ENCODE measurements around the gene ATG16L1.

GRCh38 chr2:233252227-233252626 is 754 bp downstream of the ATG16L1 start:
- TF ChIP-seq EZH2 (IDR thresholded peaks at IDR 0.05; ENCODE audit: borderline replicate concordance, low read length) (no peak), CTCF (IDR thresholded peaks at IDR 0.05; ENCODE audit: low read length) (no peak)

Measured in OCI-LY1 (cell line).